ENCODE measurements around the gene CELSR2. TPM values are rescaled to one million over a fixed set of nuclear protein-coding genes. Genes with fewer than 3 reads are reported as not detected.

The CELSR2 gene
- polyA plus RNA-seq, 2 of the 4 experiments (the other 2 are of a cell fraction): 2.5 to 5.9 TPM

GRCh38 chr1:109255097-109255651 lies 5.8 kb downstream of the CELSR2 start (continued):
- TF ChIP-seq ELK1 (IDR thresholded peaks at IDR 0.05; ENCODE audit: low read depth, low read length): no peak
- TF ChIP-seq RCOR1 (IDR thresholded peaks at IDR 0.05; ENCODE audit: low read depth, low read length): no peak
- no peak for TF ChIP-seq BHLHE40 (IDR thresholded peaks at IDR 0.05; ENCODE audit: low read depth, low read length)
- no peak for TF ChIP-seq RARB (CRISPR knock-in tag; IDR thresholded peaks at IDR 0.05)

DNA sequence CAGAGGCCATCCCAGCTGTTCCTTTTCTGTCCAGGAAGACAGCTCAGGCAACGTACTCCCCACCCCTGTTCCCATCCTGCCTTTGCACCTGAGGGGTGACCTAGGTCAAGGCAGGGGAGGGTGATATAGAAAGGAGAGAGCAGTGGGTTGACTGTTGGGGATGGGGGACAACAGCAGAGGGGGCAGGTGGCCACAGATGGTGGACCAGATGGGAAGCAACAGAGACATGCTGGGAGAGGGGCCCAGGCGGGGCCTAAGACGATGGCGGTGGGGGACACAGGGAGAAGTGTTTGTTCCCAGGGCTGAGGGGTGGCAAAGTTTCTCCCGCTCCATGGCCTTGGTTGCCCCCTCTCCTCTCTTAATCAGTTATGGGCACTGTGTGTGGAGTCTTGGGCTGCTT lies 6.3 kb downstream of the CELSR2 start:
- H3K4me2 ChIP-seq: no peak overlapping the region
- ChIA-PET CTCF (interaction anchor here (0.5 to 4.6 kb wide), 5 partner anchors 8 to 773 kb away, joined by 3 to 29 read pairs (median 4); partner anchors contain the start of gene SORT1), POLR2A (no interaction called here)
- H3K9me3 ChIP-seq: no peaks in the 10 kb centered on the region
- ATAC-seq: no peak
- no peak overlapping the region for H3K4me3 ChIP-seq
- FAIRE-seq: no peak
- DNase-seq (ENCODE audit: low read depth in 1 of 2, low spot score in 1 of 2): no peak
- 90% methylated on average over 5 of the region's 5 CpGs for WGBS (ENCODE audit: missing lambda C conversion rate)
- TF ChIP-seq, protein P1, sequence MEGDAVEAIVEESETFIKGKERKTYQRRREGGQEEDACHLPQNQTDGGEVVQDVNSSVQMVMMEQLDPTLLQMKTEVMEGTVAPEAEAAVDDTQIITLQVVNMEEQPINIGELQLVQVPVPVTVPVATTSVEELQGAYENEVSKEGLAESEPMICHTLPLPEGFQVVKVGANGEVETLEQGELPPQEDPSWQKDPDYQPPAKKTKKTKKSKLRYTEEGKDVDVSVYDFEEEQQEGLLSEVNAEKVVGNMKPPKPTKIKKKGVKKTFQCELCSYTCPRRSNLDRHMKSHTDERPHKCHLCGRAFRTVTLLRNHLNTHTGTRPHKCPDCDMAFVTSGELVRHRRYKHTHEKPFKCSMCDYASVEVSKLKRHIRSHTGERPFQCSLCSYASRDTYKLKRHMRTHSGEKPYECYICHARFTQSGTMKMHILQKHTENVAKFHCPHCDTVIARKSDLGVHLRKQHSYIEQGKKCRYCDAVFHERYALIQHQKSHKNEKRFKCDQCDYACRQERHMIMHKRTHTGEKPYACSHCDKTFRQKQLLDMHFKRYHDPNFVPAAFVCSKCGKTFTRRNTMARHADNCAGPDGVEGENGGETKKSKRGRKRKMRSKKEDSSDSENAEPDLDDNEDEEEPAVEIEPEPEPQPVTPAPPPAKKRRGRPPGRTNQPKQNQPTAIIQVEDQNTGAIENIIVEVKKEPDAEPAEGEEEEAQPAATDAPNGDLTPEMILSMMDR (IDR thresholded peaks at IDR 0.05): no peak
- TF ChIP-seq FOSL2 (IDR thresholded peaks at IDR 0.05): no peak
- TF ChIP-seq FOSL2 (CRISPR knock-in tag; IDR thresholded peaks at IDR 0.05): no peak
- no peak for TF ChIP-seq SMC3 (IDR thresholded peaks at IDR 0.05)
- no peak for TF ChIP-seq ELK1 (IDR thresholded peaks at IDR 0.05; ENCODE audit: low read depth, low read length)
- TF ChIP-seq RNF2 (IDR thresholded peaks at IDR 0.05; ENCODE audit: borderline replicate concordance, low read depth): no peak
- TF ChIP-seq RCOR1 (IDR thresholded peaks at IDR 0.05; ENCODE audit: low read depth, low read length): no peak
- TF ChIP-seq TP53 (CRISPR knock-in tag; IDR thresholded peaks at IDR 0.05): no peak
- TF ChIP-seq HOXB13 (CRISPR knock-in tag; IDR thresholded peaks at IDR 0.05; ENCODE audit: low read depth): no peak
- TF ChIP-seq HEYL (CRISPR knock-in tag; IDR thresholded peaks at IDR 0.05): no peak
- TF ChIP-seq RFX5 (IDR thresholded peaks at IDR 0.05): no peak
- no peak for TF ChIP-seq FOSB (CRISPR knock-in tag; IDR thresholded peaks at IDR 0.05)
- TF ChIP-seq BHLHE40 (IDR thresholded peaks at IDR 0.05; ENCODE audit: low read depth, low read length): no peak
- TF ChIP-seq, protein P2, sequence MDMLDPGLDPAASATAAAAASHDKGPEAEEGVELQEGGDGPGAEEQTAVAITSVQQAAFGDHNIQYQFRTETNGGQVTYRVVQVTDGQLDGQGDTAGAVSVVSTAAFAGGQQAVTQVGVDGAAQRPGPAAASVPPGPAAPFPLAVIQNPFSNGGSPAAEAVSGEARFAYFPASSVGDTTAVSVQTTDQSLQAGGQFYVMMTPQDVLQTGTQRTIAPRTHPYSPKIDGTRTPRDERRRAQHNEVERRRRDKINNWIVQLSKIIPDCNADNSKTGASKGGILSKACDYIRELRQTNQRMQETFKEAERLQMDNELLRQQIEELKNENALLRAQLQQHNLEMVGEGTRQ (IDR thresholded peaks at IDR 0.05): no peak
- no peak for TF ChIP-seq RAD21 (conservative IDR thresholded peaks at IDR 0.05 in 1 of 2, IDR thresholded peaks at IDR 0.05 in 1 of 2)
- no peak for TF ChIP-seq ZC3H11A (IDR thresholded peaks at IDR 0.05)
- no peak for TF ChIP-seq ZNF302 (CRISPR knock-in tag; IDR thresholded peaks at IDR 0.05)
- TF ChIP-seq NR3C1 (IDR thresholded peaks at IDR 0.05): no peak
- no peak for TF ChIP-seq CBX8 (IDR thresholded peaks at IDR 0.05)
- TF ChIP-seq FOXS1 (CRISPR knock-in tag; IDR thresholded peaks at IDR 0.05): no peak
- no peak overlapping the region for H3K27ac ChIP-seq
- H3K4me1 ChIP-seq: peaks cover 15% of the 10 kb centered on the region

All from A549 (cell line).